Measurements from ENCODE around the gene SLC38A8.

Gene SLC38A8

DNA sequence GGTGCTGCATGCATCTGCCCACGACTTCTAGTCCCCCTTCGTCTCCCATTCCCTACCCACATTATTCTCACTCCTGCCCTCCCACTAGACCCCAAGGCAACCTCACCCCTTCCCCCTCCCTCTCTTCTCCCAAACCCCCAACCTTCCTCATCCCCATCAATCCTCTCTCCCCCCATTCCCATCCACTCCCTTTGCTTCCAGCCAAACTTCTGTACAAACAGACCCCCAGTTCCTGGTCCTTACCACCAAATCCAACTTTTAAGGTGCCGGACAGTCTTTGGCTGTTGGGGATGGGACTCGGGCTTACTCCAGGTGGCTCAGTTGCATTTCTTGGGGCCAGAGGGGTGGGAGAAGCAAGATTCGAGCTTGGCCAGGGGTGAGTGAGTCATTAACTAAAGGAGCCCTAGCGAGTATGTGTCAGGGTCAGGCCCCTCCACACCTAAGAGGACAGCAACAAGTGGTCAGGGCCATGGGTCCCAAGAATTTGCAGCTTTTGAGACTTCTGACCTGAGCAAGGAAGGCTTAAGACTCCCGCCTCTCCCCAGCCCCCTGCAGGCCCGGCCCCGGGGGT, at the start of gene SLC38A8:
Gene SLC38A8, minus strand, starts transcription at position 488 of the 571 bp plus-strand sequence. CDS start 638 bp downstream, outside the sequence.
- H3K27me3 ChIP-seq (ENCODE audit: control insufficient read depth in 5 of 5, insufficient read depth in 4 of 5, low read length in 5 of 5) = peaks cover 7 to 41% (median 36%) of the 10 kb centered on the region in 5 donors
- H3K4me1 ChIP-seq (ENCODE audit: control insufficient read depth in 5 of 5, insufficient read depth in 5 of 5, low read length in 5 of 5) = peaks cover 0 to 8% (median 0%) of the 10 kb centered on the region in 5 donors
- H3K36me3 ChIP-seq (ENCODE audit: control insufficient read depth in 5 of 5, insufficient read depth in 5 of 5, low read length in 5 of 5) = peaks cover 0 to 5% (median 0%) of the 10 kb centered on the region in 5 donors
- H3K4me3 ChIP-seq (ENCODE audit: low read depth in 1 of 5, low read length in 5 of 5) = no peak within 1 kb of the TSS
- no peak within 1 kb of the TSS for H3K27ac ChIP-seq (ENCODE audit: low read depth, low read length)
- H3K9me3 ChIP-seq (ENCODE audit: control insufficient read depth in 5 of 5, low read length in 5 of 5) = no peaks in the 10 kb centered on the region
- no peak within 1 kb of the TSS for H3K9ac ChIP-seq (ENCODE audit: low read length in 5 of 5)

DNA sequence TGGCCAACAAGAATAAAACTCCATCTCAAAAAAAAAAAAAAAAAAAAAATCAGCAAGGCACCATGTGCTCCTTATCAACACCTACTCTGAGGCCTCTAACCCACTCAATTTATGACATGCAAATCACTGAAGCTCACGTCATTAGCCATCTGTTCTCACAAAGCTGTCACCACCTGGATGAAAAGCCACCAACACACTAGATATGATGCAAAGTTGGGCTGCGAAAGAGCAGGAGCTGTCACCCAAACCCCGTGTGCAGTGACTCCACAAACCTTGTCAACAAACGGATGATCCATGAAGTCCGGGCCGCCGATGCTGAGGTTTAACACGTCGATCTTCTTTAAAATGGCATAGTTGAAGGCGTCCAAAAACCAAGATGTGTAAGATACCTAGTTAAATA, 48.9 kb upstream of the SLC38A8 start:
- Histone ChIP-seq H3K27me3 (ENCODE audit: control insufficient read depth in 5 of 5, insufficient read depth in 4 of 5, low read length in 5 of 5) (no peaks in the 10 kb centered on the region), H3K4me1 (ENCODE audit: control insufficient read depth in 5 of 5, insufficient read depth in 5 of 5, low read length in 5 of 5) (no peaks in the 10 kb centered on the region), H3K9me3 (ENCODE audit: control insufficient read depth in 5 of 5, low read length in 5 of 5) (no peaks in the 10 kb centered on the region), H3K9ac (ENCODE audit: low read length in 5 of 5) (no peak overlapping the region), H3K27ac (ENCODE audit: low read depth, low read length) (no peak overlapping the region), H3K36me3 (ENCODE audit: control insufficient read depth in 5 of 5, insufficient read depth in 5 of 5, low read length in 5 of 5) (peaks cover 38 to 96% (median 94%) of the 10 kb centered on the region in 5 donors), H3K4me3 (ENCODE audit: low read depth in 1 of 5, low read length in 5 of 5) (no peak overlapping the region)

DNA sequence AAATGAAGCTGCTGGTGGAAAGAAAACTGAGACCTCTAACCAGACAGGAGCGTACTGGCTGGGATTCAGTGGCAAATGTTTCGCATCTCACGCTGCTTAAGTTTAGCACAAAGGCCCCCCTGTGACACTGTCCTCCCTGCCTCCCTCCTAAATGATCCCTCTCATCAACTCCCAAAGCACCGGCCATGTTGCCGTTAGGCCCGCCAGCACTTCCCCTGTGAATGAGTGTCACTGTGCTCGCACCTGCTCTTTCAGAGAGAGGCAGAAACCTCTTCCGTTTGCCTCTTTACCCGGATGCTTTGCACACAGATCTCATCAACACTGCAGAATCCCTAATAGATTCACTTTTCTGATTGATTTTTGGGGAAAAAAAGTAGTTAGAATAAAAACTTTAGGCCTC, 47.6 kb upstream of the SLC38A8 start:
- no peak overlapping the region for H3K4me3 ChIP-seq (ENCODE audit: low read depth in 1 of 5, low read length in 5 of 5)
- no peaks in the 10 kb centered on the region for H3K9me3 ChIP-seq (ENCODE audit: control insufficient read depth in 5 of 5, low read length in 5 of 5)
- no peak overlapping the region for H3K27ac ChIP-seq (ENCODE audit: low read depth, low read length)
- H3K4me1 ChIP-seq (ENCODE audit: control insufficient read depth in 5 of 5, insufficient read depth in 5 of 5, low read length in 5 of 5) = peaks cover 0 to 3% (median 0%) of the 10 kb centered on the region in 5 donors
- H3K27me3 ChIP-seq (ENCODE audit: control insufficient read depth in 5 of 5, insufficient read depth in 4 of 5, low read length in 5 of 5) = no peaks in the 10 kb centered on the region
- no peak overlapping the region for H3K9ac ChIP-seq (ENCODE audit: low read length in 5 of 5)
- peaks cover 31 to 96% (median 93%) of the 10 kb centered on the region in 5 donors for H3K36me3 ChIP-seq (ENCODE audit: control insufficient read depth in 5 of 5, insufficient read depth in 5 of 5, low read length in 5 of 5)

DNA sequence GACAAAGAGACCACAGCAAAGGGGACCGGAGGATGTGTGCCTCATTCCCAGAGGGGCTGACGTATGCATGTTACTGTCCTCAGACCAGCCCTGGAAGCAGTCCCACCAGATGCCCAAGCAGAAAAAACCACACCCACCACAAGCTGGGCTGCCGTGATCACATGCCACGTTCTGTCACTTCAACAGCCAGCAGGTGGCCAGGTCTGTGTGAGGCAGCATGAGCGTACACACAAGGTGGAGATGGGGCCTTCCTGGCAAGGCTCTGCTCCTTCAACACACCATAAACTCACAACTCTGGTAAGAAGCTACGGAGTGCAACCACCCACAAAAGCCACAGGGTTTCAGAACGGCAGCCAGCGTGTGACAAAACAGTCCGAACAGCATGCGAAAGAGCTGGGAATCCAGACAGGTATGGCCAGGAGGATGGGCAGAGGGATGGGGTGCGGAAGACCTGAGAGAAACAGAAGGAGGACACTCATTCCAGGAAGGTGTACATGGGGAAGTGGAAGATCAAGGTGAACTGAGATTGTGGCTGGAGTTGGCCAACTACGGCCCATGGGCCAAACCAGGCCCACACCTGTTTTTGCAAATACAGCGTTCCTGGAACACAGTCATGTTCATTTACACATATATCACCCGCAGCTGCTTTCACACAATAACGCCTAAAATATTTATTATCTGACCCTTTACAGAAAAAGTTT, 46.2 kb upstream of the SLC38A8 start:
- no peak overlapping the region for H3K27ac ChIP-seq (ENCODE audit: low read depth, low read length)

DNA sequence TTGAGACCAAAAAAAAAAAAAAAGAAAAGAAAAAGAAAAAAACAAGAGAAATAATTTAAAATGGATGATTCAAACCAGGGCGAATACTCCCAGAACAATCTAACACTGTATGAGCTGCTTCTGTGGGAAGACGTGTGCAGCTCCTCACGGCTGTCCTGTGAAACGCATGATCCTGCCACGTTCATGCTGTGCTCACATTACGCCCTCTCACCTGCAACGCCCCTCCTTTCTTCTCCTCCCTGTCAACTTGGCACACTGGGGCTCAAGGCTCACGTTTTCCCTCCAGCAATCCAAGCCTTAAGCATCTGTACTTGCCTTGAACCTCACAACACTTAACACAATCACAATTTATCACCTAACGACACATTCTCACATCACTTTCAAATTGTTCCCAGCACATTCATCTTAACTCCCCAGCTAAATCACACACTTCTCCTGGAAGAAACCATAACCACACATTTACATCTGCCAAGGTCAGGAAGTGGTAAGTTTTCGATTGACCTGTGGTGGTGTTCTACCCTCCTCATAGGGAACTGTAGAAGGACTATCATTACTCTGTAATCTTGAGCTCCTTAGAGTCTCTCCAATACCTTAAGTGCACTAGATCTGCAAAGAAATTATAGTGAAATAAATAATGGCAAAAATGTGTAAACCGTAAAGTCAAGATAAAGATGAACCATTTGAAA, 45.0 kb upstream of the SLC38A8 start:
- Histone ChIP-seq H3K36me3 (ENCODE audit: control insufficient read depth in 5 of 5, insufficient read depth in 5 of 5, low read length in 5 of 5) (peaks cover 30 to 91% (median 86%) of the 10 kb centered on the region in 5 donors), H3K27me3 (ENCODE audit: control insufficient read depth in 5 of 5, insufficient read depth in 4 of 5, low read length in 5 of 5) (no peaks in the 10 kb centered on the region), H3K4me1 (ENCODE audit: control insufficient read depth in 5 of 5, insufficient read depth in 5 of 5, low read length in 5 of 5) (peaks cover 0 to 6% (median 3%) of the 10 kb centered on the region in 5 donors), H3K9me3 (ENCODE audit: control insufficient read depth in 5 of 5, low read length in 5 of 5) (no peaks in the 10 kb centered on the region), H3K27ac (ENCODE audit: low read depth, low read length) (no peak overlapping the region), H3K9ac (ENCODE audit: low read length in 5 of 5) (no peak overlapping the region), H3K4me3 (ENCODE audit: low read depth in 1 of 5, low read length in 5 of 5) (no peak overlapping the region)

More for the DNA sequence above, 46.2 kb upstream of the SLC38A8 start:
- Histone ChIP-seq H3K36me3 (ENCODE audit: control insufficient read depth in 5 of 5, insufficient read depth in 5 of 5, low read length in 5 of 5) (peaks cover 30 to 93% (median 91%) of the 10 kb centered on the region in 5 donors), H3K9me3 (ENCODE audit: control insufficient read depth in 5 of 5, low read length in 5 of 5) (no peaks in the 10 kb centered on the region), H3K27me3 (ENCODE audit: control insufficient read depth in 5 of 5, insufficient read depth in 4 of 5, low read length in 5 of 5) (no peaks in the 10 kb centered on the region), H3K4me1 (ENCODE audit: control insufficient read depth in 5 of 5, insufficient read depth in 5 of 5, low read length in 5 of 5) (peaks cover 0 to 3% (median 0%) of the 10 kb centered on the region in 5 donors), H3K4me3 (ENCODE audit: low read depth in 1 of 5, low read length in 5 of 5) (no peak overlapping the region), H3K9ac (ENCODE audit: low read length in 5 of 5) (no peak overlapping the region)

DNA sequence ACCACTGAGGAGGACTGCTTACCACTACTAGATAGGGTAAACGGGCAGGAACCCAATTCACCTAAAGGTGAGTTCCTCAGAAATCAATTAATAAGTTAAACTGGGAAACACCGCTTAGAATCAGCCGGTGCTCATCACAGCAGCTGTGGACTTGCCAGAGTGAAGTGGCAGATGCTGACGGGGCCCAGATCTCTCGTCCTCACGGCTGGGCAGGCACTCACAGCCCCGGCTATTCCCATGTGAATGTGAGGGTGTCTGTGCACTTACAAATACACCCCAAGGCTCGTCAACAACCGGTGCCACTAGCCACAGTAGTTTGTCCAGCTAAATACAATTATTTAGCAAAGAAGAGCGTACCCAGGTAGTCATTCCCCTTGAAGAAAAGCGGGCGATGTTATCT, 44.4 kb upstream of the SLC38A8 start:
- H3K36me3 ChIP-seq (ENCODE audit: control insufficient read depth in 5 of 5, insufficient read depth in 5 of 5, low read length in 5 of 5) = peaks cover 27 to 91% (median 86%) of the 10 kb centered on the region in 5 donors
- no peak overlapping the region for H3K27ac ChIP-seq (ENCODE audit: low read depth, low read length)
- peaks cover 0 to 6% (median 3%) of the 10 kb centered on the region in 5 donors for H3K4me1 ChIP-seq (ENCODE audit: control insufficient read depth in 5 of 5, insufficient read depth in 5 of 5, low read length in 5 of 5)

DNA sequence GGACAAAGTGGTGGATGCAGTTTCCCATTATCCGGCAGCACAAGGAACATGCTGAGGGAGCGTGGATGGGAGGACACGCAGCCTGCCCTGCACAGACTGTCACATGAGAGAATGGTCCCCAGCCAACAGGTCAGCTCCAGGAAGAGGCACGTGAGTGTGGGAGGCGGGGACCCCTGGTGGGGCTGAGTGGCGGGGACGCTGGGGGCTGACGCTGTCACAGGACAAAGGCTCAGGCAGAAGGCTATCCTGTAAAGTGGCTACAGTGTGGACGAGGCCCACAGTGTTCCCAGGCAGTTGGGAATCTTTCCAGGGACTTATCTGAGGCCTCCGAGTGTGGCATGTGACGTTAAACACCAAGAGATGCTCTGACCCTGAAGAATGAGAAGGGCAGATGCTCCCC, 43.7 kb upstream of the SLC38A8 start:
- no peaks in the 10 kb centered on the region for H3K9me3 ChIP-seq (ENCODE audit: control insufficient read depth in 5 of 5, low read length in 5 of 5)
- no peak overlapping the region for H3K27ac ChIP-seq (ENCODE audit: low read depth, low read length)
- peaks cover 0 to 6% (median 3%) of the 10 kb centered on the region in 5 donors for H3K4me1 ChIP-seq (ENCODE audit: control insufficient read depth in 5 of 5, insufficient read depth in 5 of 5, low read length in 5 of 5)
- no peaks in the 10 kb centered on the region for H3K27me3 ChIP-seq (ENCODE audit: control insufficient read depth in 5 of 5, insufficient read depth in 4 of 5, low read length in 5 of 5)
- no peak overlapping the region for H3K4me3 ChIP-seq (ENCODE audit: low read depth in 1 of 5, low read length in 5 of 5)
- peaks cover 23 to 91% (median 86%) of the 10 kb centered on the region in 5 donors for H3K36me3 ChIP-seq (ENCODE audit: control insufficient read depth in 5 of 5, insufficient read depth in 5 of 5, low read length in 5 of 5)
- no peak overlapping the region for H3K9ac ChIP-seq (ENCODE audit: low read length in 5 of 5)

More for the DNA sequence above, 44.4 kb upstream of the SLC38A8 start:
- no peak overlapping the region for H3K9ac ChIP-seq (ENCODE audit: low read length in 5 of 5)
- no peaks in the 10 kb centered on the region for H3K27me3 ChIP-seq (ENCODE audit: control insufficient read depth in 5 of 5, insufficient read depth in 4 of 5, low read length in 5 of 5)
- H3K4me3 ChIP-seq (ENCODE audit: low read depth in 1 of 5, low read length in 5 of 5) = no peak overlapping the region
- no peaks in the 10 kb centered on the region for H3K9me3 ChIP-seq (ENCODE audit: control insufficient read depth in 5 of 5, low read length in 5 of 5)

DNA sequence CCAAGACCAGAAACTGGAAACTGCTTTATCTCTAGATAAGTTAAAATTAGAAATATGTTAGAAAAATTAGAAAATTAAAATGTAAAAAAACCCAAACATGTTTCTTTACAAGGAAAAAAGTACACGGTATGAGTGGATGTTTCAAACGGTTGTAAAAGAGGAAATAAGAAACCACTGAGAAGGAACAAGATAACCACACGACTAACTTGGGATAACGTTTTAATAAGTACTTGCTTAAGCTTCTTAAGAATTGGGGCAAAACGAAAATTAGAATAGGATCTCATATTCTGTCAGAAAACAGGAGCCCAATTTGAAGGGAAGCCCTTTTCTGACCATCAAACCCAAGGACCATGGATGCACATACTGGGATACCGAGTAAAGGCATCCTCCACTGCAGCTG, 43.2 kb upstream of the SLC38A8 start:
- Histone ChIP-seq H3K4me1 (ENCODE audit: control insufficient read depth in 5 of 5, insufficient read depth in 5 of 5, low read length in 5 of 5) (peaks cover 0 to 6% (median 3%) of the 10 kb centered on the region in 5 donors), H3K27ac (ENCODE audit: low read depth, low read length) (no peak overlapping the region), H3K9ac (ENCODE audit: low read length in 5 of 5) (no peak overlapping the region), H3K27me3 (ENCODE audit: control insufficient read depth in 5 of 5, insufficient read depth in 4 of 5, low read length in 5 of 5) (no peaks in the 10 kb centered on the region), H3K9me3 (ENCODE audit: control insufficient read depth in 5 of 5, low read length in 5 of 5) (no peaks in the 10 kb centered on the region), H3K4me3 (ENCODE audit: low read depth in 1 of 5, low read length in 5 of 5) (no peak overlapping the region), H3K36me3 (ENCODE audit: control insufficient read depth in 5 of 5, insufficient read depth in 5 of 5, low read length in 5 of 5) (peaks cover 22 to 91% (median 87%) of the 10 kb centered on the region in 5 donors)

DNA sequence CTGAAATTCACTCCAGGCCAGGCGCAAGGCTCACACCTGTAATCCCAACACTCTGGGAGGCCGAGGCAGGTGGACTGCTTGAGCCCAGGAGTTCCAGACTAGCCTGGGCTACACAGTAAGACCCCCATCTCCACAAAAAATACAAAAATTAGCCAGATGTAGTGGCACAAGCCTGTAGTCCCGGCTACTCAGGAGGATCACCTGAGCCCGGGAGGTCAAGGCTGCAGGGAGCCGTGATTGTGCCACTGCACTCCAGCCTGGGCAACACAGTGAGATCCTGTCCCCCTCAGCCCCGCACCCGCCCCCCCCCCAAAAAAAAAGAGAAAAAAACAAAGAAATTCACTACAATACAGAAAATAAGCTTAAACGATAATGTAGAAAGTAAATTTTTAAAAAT, 42.7 kb upstream of the SLC38A8 start:
- no peak overlapping the region for H3K27ac ChIP-seq (ENCODE audit: low read depth, low read length)
- no peak overlapping the region for H3K4me3 ChIP-seq (ENCODE audit: low read depth in 1 of 5, low read length in 5 of 5)
- H3K4me1 ChIP-seq (ENCODE audit: control insufficient read depth in 5 of 5, insufficient read depth in 5 of 5, low read length in 5 of 5) = peaks cover 0 to 6% (median 3%) of the 10 kb centered on the region in 5 donors
- no peaks in the 10 kb centered on the region for H3K9me3 ChIP-seq (ENCODE audit: control insufficient read depth in 5 of 5, low read length in 5 of 5)
- peaks cover 20 to 91% (median 88%) of the 10 kb centered on the region in 5 donors for H3K36me3 ChIP-seq (ENCODE audit: control insufficient read depth in 5 of 5, insufficient read depth in 5 of 5, low read length in 5 of 5)
- H3K9ac ChIP-seq (ENCODE audit: low read length in 5 of 5) = no peak overlapping the region
- no peaks in the 10 kb centered on the region for H3K27me3 ChIP-seq (ENCODE audit: control insufficient read depth in 5 of 5, insufficient read depth in 4 of 5, low read length in 5 of 5)

All from subcutaneous abdominal adipose tissue (tissue), 5 donors.